Umbilical cord (tissue), 2 donors: ENCODE measurements around the gene TECPR1. TPM values are rescaled to one million over a fixed set of nuclear protein-coding genes. Genes with fewer than 3 reads are reported as not detected.

Experiments used
- DNase-seq: peaks from one replicate; pipeline ENCODE4 v3.0.0-alpha.2; 2015; ENCODE audit warnings: low spot score
- total RNA-seq: library from RNA; depleted of rRNA; stranded (reverse); fragments of >200 nt; gene quantifications from one replicate; pipeline ENCODE4 v1.2.3, GENCODE V29; 2014; ENCODE audit warnings: low replicate concordance; ENCODE audit not compliant: insufficient read depth

The TECPR1 gene
- total RNA-seq, 1 donor from 2014 or later: 11.8 TPM

DNA sequence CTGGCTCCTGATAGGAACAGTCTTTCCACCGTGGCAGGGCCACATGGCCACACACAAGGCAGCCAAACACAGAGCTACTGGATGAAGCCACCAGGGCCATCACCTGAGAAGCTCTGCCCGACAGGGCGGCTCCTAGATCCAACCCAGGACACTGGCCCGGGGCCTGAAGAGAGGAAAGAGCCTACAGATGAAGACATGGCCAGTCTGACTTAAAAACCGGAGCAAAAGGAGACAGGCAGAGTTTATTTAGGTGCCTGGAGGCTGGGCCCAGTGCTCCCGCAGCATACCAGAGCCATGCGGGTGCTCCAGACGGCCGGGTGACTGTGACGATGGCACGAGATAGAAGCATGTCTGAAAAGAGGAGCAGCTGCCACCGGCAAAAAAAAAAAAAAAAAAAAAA is 3.9 kb downstream of the TECPR1 start:
- no peak for DNase-seq

DNA sequence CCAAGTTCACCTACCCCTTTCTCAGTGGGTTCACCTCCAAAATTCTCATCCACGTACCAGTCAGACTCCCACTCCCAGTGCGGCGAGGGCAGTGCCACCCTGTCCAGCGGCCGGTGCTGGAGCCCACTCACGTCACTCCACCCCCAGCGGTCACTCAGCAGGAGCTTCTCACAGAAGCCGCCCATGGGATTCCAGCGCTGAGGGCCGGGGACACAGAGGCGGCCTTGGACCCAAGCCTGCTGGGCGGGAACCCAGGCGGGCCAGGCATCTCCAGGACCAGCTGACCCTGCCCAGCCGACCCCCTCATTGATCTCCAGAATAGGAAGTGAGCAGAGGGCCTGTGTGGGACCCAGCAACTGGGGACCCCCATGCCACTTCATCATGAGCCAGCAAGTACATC is 7.2 kb downstream of the TECPR1 start:
- DNase-seq: no peak

DNA sequence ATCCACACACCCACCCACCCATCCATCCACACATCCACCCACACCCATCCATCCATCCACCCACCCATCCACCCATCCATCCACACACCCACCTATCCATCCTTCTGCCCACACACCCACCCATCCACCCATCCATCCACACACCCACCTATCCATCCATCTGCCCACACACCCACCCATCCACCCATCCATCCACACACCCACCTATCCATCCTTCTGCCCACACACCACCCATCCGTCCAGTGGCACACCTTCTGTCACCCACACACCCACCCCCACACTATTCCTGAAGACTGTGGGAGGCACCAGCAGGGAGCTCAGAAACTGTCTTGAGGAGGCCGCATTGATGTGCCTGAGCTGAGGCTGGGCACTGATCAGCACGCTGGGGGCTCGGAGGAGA is 9.1 kb downstream of the TECPR1 start:
- DNase-seq: no peak

DNA sequence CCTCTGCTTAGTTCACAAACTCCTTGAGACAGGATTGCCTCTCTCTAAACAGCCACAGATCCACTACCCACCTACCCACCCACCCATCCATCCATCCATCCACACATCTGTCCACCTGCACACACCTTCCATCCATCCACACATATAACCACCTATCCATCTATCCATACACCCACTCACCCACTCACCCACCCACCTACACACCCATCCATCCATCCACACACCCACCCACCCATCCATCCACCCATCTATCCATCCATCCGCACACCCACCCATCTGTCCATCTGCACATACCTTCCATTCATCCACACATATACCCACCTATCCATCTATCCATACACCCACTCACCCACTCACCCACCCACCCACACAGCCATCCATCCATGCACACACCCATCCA is 9.7 kb downstream of the TECPR1 start:
- no peak for DNase-seq

DNA sequence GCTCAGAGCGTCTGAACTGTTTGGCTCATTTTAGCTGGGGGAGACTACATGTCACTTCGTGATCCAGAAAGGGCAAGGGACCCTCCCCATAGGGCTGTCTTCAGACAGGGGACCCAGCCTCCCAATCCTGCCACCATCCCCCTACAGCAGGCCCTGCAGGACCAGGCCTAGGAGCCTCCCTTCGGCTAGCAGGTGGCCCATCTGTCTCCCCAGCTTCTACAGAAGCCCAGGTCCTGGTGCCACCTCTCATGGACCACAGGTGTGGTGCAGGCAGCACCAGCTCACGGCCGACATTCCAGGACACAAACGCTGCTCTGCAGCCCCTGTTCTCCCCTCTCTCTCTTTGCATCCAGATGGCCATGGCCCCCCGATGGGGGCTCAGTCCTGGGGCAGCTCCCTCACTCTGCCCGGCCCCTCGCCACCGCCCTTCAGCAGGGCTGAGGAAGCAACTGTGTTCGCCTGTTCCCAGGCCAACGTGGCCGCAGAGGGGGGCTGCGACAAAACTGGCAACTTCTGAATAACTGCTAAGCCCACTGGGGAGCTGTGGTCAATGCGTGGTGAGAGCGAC is 10.3 kb downstream of the TECPR1 start:
- DNase-seq: no peak

DNA sequence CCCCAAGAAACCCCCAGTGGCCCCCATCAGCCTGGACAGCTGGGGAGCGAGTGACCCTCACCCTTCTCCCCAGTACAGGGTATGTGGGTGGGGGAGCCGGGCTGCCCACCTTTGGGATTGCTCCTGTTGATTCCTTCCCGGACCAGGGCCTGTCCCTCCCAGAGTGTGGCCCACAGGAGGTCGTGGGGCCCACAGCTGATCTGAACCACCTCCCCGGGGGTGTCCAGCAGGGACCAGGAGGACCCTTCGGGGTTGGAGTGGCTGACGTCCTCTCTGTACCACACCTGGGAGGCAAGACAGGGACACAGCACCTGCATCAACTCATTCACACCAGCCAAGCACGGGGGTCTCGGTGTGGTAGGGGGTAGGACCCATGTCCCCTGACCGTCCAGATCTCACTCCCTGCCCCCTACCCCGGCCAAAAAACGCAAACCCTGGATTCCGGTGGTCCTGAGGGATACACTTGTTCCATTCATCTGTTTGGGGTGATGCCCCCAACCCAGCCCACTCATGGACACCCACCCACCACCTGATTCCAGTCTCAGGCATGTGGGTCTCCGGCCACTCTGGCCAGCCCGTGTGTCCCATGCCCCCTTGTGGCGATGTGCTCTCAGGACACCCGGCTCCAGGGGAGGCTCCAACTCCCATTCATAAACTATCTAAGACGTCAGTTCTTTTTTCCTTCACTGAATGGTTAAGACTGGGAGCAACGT is 10.9 kb downstream of the TECPR1 start:
- no peak for DNase-seq

DNA sequence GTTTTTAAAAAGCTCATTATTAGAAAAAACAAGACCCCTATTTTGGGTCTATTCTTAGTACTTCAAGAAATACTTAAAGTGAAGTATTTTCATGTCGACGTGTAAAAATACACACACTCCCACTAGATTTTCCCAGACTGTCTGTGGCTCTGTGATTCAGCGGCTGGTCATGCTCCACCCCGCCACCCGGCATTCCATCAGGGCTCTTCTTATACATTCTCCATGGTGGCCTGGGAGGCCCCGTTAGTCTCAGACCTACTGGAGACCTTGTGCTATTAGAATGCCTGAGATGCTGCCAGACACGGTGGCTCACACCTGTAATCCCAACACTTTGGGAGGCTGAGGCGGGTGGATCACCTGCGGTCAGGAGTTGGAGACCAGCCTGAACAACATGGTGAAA is 13.1 kb downstream of the TECPR1 start:
- no peak for DNase-seq

DNA sequence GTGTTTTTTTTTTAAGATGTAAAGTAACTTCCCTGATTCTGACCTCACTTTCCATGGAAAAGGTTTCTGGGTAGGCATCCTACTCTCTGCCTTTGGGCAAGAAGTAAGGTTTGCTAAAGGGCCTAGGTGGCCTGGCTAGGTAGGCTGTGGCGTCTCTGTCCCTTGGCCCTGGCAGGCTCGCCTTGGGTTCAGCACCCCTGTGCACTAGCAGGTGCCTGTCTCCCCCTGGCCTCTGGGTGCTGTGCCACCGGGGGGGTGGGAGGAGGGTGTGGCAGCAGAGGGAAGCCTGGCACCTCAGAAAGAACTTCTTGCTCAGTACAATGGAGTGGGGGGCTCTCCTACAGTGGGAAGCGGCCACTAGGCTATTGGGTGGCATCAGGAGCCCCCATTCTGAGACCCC is 14.0 kb downstream of the TECPR1 start:
- no peak for DNase-seq

DNA sequence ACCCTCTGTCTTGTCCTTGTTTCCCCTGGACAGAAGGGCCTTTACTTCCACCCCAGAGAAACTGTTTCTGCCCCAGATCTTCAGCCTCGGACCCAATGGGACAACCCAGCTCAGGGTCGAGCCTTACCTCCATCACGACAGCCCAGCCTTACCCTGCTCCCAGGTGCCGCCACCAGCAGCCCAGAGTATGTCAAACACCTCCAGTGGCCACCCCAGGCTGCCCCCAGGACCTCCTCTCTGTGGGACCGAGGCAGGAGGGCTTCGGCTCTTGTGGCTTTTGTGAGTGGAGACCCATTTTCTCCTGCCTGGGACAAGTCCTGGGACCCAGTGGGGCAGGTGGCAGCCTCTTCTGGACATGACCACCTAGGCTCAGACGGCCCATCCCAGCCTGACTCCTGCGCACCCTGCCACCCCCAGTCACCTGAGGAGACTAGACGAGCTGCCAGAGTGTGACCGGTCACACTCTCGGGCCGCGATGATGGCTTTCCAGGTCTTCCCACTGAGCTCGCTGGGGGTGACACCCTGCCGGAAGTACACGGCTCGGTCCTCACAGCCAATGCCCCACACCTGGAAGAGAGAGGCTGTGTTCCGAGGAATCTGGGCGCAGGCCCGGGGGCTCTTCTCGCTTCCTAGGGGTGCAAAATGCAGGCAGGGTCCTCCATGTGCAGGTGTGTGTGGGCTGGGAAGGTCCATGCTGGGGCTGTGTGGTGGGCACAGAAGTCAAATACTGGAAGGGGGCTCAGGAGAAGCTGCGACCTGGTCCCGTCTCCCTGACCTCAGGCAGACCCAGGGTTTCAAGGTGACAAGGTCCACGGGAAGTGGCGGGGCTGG is 15.5 kb downstream of the TECPR1 start:
- DNase-seq: no peak

DNA sequence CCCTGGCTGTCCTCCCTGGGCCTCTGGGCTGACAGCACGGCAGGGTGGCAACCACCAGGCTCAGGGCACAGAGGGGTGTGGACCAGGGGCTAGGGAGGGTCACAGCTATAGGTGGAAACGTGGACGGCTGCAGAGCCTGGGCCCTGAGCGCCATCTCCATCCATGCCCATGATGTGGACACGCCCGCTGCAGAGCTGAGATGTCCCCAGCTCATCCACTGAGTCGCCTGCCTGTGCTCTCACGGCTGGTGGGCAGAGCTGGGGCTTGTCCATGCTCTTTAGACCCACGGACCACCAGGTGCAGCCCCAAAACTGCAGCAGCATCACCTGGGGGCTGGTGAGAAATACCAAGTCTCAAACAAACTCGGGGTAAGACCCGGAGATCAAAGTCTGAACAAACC is 16.1 kb downstream of the TECPR1 start:
- DNase-seq: no peak

DNA sequence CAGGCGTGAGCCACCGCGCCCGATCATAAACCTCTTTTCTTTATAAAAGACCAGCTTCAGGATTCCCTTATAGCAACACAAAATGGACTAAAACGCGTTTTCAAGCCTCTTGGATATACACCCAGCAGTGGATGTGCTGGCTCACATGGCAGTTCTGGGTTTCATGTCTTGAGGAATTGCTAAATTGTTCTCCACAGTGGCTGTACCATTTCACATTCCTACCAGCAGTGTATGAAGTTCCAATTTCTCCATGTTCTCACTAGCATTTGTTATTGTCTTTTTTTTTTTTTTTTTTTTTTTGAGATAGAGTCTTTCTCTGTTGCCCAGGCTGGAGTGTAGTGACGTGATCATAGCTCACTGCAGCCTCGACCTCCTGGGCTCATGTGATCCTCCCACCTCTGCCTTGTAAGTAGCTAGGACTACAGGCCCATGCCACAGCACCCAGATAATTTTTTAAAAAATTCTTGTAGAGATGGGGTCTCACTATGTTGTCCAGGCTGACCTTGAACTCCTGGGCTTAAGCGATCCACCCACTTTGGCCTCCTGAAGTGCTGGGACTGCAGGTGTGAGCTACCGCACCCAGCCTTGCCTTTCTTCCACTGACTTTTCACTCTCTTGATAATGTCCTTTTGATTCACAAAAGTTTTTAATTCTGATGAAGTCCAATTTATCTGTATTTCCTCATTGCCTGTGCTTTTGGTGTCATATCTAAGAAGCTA is 17.4 kb downstream of the TECPR1 start:
- no peak for DNase-seq

DNA sequence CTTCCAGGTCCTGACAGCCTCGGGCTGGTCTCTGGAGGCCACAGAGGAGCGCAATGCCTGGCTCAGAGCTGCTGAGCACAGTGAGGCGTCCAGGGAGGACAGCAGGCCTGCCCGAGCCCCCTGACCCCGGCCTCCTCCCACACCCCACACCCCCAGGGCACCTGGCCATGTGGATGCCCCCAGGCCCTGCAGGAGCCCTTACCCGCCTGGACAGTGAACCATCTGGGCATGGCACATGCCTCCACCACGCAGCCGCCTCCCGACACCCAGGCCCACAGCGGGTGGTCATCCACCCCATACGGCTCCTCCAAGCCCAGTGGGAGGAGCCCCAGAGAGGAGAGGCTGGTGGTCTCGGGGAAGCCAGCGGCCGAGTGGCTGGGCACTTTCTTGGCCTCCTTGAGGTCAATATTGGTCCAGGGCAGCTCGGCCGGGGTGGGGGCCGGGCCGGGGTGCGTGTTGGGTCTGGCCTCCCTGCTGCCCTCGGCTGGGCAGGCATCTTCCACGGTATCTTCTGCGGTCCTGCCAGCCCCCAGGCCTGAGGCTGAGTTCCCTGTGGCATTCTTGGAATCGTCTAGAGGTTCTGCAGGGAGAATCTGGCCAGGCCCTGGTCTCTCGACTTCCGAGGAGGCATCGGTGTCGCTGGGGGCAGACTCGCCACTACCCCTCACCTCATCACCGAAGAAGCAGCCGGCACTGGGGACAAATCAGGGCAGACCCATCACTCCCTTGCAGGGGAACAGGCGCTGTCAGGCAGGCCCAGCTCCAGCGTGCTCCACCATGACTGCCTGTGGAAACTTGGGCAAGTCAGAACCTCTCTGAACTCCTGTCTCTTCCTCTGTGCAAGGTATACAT is 18.6 kb downstream of the TECPR1 start:
- DNase-seq: no peak

DNA sequence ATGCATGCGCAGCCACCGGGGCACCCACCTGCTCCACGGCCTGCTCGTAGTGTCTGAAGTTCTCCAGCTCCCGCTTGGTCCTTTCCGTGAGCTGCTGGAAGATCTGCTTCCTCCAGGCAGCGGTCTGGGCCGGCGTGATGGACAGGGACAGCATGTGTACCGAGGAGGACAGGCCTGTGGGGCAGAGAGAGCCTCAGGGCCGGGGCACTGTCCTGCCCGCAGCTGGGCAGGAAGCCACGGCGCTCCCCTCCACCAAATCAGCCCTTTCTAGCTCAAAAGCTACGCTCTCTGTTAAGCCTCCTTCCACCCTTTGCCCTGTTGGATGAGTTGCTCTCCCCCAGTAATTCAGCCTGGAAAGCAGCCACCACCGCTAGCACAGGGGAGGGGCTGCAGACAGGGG is 19.2 kb downstream of the TECPR1 start:
- no peak for DNase-seq

DNA sequence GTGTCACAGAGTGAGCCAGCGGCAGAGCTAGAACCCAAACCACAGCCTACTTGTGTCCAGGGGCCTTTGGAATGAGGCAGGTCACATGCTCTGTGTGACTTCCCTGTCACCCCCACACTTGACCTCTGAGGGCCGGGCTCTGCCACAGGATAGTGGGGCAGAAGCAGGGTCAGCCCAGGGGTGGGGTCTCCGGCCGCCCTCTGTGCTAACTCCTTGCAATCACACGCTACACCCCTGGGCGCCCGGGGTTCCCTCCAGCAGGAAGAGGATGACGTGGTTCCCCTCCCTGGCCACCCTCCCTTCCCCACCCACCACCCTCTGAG is 19.8 kb downstream of the TECPR1 start:
- no peak for DNase-seq

DNA sequence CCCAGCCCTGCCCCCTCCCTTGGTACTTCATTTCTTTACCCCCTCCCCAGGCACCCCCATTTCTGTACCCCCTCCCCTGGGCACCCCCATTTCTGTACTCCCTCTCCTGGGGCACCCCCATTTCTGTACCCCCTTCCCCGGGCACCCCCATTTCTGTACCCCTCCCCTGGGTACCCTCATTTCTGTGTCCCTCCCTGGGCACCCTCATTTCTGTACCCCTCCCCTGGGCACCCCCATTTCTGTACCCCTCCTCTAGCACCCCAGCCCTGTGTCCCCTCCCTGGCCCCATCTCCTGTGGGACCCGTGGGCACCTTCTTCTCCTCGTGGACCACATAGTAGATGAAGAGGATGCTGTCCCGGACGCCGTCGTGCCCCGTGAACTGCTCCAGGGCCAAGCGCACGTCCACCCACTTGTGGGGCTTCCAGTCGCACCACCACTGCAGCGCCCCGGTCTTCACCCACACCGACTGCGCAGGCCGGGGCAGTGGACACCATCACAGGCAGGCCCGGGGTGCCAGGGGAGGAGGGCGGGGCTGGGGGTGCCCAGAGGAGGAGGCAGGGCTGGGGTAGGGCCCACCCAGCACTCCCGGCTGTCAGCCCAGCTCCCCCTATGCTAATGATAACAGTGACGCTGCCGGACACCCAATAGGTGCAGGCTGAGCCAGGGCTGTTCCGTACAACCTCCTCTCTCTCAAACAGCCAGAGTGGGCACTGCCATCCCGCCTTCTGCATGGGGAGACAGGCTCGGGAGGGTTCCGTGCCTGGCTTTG is 20.4 kb downstream of the TECPR1 start:
- DNase-seq: no peak

DNA sequence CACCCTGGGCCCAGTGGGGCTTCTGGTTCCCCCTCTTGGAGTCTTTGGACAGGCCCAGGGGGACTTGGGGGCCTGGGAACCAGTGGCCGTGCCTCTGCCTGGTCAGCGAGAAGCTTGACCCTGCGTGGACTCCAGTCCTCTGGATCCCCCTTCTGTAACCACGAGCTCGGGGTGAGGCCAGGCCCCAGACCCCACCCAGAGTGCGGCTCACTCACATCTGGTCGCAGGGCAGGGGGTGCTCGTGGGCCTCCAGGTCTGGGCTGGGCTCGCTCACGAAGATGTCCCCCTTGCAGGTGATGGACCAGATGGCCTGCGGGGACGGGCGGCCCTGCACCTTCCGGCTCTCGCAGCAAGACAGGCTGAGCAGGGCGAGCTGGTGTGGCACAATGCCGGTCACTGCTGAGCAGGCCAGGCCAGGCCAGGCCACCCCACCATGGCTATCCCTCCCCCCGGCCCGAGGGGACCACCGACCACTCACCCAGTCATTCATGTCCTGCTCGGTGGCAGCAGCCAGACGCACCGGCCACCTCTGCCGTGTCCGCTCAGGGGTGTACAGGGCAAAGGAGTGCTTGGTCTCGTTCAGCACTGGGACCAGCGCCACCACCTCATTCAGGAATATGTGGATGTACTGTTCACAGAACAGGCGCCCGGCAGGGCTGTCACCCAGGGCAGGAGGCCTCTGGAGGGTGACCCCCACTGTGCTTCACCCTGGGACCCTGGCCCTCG is 21.1 kb downstream of the TECPR1 start:
- no peak for DNase-seq

DNA sequence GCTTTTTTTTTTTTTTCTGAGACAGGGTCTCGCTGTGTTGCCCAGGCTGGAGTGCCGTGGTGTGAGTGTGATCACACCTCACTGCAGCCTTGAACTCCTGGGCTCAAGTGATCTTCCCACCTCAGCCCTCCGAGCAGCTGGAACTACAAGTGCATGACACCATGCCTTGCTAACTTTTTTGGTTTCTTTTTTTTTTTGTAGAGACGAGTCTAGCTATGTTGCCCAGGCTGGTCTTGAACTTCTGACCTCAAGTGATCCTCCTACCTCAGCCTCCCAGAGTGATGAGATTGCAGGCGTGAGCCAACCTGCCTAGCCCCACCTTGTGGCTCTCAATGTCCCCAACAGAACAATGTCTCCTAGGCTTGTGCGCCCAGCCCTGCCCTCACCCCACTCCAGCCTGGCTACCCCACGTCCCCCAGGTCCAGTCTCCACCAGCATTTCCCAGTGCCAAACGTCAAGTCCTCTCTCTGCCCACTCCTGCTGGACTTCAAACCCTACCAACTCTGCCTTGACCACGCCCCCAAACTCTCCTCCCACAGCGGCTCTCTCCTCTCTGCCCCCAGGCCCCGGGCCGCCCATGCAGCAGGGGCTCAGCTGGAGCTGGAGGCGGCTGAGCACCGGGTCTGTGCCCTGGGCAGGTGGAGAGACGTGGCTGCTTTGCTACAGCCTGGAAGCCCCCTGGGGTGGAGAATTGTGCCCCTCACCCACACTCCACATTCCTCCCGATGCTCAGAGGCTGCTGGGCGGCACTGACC is 21.9 kb downstream of the TECPR1 start:
- DNase-seq: no peak

DNA sequence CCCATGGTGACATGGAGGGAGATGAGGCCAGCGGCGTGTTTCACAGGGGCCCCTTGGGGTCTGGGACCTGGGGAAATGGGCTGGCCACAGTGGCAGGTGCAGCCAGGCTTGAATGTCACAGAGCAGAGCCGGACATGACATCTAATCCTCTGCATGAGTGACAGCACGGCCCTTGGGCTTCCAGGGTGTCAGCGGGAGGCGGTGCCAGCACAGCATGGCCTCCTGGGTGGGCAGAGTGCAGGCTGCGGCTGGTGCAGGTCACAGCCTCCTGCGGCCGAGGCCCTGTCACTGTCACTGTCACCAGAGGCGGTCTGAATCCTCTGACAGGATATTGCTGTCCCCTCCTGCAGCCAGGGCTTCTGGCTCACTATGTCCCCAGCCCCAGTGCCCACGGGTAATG is 22.6 kb downstream of the TECPR1 start:
- no peak for DNase-seq

DNA sequence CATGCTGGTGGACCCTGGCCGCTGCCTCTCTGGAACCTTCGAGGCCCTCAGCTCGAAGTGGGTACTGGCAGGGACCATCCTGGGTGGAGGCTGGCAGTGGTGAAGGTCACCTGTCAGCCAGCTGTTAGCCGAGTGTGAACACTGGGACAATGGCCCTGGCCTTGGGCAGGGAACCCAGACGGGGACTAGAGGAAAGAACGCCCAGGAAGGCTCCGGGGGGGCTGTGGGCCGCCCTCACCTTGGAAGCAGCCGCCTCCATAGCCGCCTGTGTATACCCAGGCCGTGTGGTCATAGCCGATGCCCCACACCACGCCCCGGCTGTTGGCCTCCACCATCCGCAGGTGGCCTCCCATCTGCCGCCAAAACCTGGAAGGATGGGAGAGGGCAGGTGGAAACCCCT is 23.2 kb downstream of the TECPR1 start:
- DNase-seq: no peak
